Activated T-cell treated with anti-CD3 and anti-CD28 coated beads, Interleukin-2, amount 50 U/mL, for 24 hours (primary cell): ENCODE measurements around the gene LMCD1.

Experiments
- DNase-seq: peaks from one replicate; pipeline ENCODE4 v3.0.0-alpha.2; 2020
- H3K27ac Mint-ChIP-seq: 2 replicates; pipeline ENCODE4 v1.8.0; 2020; ENCODE audit warnings: mild to moderate bottlenecking, mixed read lengths
- H3K27me3 Mint-ChIP-seq: 2 replicates; pipeline ENCODE4 v1.8.0; 2020; ENCODE audit warnings: mixed read lengths
- H3K36me3 Mint-ChIP-seq: 2 replicates; pipeline ENCODE4 v1.8.0; 2020; ENCODE audit warnings: low read depth, mixed read lengths
- H3K4me1 Mint-ChIP-seq: 2 replicates; pipeline ENCODE4 v1.8.0; 2020; ENCODE audit warnings: low read depth, mixed read lengths
- H3K4me3 Mint-ChIP-seq: 2 replicates; pipeline ENCODE4 v1.8.0; 2020; ENCODE audit warnings: mild to moderate bottlenecking, moderate library complexity, mixed read lengths
- H3K9me3 Mint-ChIP-seq: 2 replicates; pipeline ENCODE4 v1.8.0; 2020; ENCODE audit warnings: mixed read lengths

LMCD1 gene

DNA sequence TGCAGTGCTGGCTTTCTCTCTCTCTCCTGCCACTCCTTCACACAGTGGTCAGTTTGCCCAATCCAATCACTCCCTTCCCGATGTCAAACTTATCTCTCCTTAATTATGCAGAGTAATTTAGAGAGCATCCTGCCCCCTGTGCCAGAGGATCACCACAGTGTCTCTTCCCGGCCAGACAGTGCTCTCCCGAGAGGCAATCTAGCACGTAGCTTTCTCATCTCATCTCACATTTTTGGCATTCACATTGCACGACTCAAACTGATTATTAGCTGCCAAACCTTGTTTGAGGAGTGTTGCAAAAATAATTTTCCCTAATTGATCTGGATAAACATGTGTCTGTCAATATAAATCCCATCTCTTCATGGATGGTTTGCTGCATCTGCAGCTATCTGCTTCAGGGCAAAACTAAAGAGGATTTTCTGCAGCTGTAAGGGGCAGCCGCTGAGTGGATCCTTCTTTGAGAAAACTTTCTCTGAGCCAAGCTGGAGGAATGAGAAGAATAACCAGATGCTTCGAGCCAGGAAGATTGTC, 105.1 kb downstream of the LMCD1 start:
- no peaks in the 10 kb centered on the region for H3K4me1 Mint-ChIP-seq
- no peak overlapping the region for H3K4me3 Mint-ChIP-seq
- no peak for DNase-seq
- no peaks in the 10 kb centered on the region for H3K9me3 Mint-ChIP-seq
- H3K27me3 Mint-ChIP-seq: peaks cover 6% of the 10 kb centered on the region
- no peak overlapping the region for H3K27ac Mint-ChIP-seq
- no peaks in the 10 kb centered on the region for H3K36me3 Mint-ChIP-seq

DNA sequence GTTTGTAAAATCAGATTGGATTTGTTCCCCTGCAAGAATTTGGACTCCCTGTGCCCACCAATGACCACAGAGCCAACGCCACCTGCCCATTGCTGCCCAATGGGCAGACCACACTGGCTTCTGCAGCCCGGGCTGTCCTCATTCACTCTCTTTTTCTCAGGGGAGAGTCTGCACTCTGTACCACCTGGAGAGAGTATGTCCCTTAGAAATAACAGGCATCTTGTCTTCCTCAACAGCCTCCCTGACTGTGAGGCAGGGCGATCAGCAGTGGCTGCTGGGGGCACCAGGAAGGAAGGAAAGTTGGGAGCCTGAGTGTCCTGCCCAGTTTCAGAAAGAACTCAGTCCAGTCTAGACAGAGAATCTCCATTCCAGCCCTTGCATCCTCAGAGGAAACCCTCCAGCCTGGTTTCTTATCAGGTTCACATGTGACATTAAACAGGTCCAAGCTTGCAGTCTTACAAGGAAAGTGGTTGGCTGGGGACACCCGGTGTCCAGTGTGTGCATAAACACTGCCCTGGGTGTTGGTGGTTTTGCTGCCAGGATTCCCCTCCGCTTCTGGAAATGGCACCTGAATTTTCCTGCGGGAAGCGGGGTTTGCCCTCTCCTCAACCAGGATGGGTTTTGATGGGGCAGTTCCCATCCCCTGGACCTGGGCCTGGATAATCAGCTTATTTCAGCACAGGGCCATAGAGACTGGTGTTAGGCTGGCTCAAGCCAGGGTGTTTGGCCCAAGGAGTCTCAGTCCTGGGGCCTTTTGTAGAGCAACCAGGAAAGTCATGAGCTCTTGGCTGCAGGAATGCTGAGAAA, 105.8 kb downstream of the LMCD1 start:
- no peaks in the 10 kb centered on the region for H3K36me3 Mint-ChIP-seq
- H3K9me3 Mint-ChIP-seq: no peaks in the 10 kb centered on the region
- no peak overlapping the region for H3K4me3 Mint-ChIP-seq
- no peak overlapping the region for H3K27ac Mint-ChIP-seq
- H3K4me1 Mint-ChIP-seq: no peaks in the 10 kb centered on the region
- DNase-seq: no peak
- H3K27me3 Mint-ChIP-seq: peaks cover 6% of the 10 kb centered on the region

DNA sequence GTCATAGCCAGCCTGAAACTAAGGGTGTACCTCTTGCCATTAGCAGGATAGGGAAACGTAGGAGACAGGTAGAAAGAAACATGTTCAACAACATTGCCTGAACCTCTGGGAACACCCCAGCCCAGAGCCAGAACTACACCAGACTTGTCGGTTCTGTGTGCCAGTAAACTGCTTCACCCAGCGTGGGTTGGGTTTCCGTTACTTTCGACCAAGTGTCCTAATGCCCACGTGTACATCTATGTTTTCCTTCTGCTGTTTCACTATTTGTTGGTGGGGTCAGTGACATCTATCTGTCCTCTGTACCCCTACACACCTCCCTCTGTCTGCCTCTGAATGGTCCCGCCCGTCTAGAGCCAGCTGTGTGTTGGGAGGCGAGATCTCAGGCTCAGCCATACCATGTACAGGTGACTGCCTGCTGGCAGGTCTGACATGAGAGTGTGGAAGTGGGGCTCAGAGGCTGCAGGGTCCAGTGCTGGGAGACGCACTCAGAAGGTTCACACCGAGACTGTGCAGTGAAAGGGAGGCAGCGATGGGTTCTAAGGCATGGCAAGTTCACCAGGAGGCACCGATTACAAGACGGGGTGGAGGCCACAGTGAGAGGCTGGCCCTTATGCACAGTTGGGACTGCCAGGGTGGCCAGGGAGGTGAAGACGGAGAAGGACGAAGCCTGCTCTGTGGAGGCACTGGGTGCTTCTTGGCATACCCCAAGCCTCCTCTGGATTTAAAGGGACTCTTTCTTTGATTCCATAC, 106.6 kb downstream of the LMCD1 start:
- H3K36me3 Mint-ChIP-seq: no peaks in the 10 kb centered on the region
- H3K4me1 Mint-ChIP-seq: no peaks in the 10 kb centered on the region
- H3K27me3 Mint-ChIP-seq: peaks cover 2% of the 10 kb centered on the region
- no peak overlapping the region for H3K4me3 Mint-ChIP-seq
- DNase-seq: no peak
- H3K27ac Mint-ChIP-seq: no peak overlapping the region
- H3K9me3 Mint-ChIP-seq: no peaks in the 10 kb centered on the region

DNA sequence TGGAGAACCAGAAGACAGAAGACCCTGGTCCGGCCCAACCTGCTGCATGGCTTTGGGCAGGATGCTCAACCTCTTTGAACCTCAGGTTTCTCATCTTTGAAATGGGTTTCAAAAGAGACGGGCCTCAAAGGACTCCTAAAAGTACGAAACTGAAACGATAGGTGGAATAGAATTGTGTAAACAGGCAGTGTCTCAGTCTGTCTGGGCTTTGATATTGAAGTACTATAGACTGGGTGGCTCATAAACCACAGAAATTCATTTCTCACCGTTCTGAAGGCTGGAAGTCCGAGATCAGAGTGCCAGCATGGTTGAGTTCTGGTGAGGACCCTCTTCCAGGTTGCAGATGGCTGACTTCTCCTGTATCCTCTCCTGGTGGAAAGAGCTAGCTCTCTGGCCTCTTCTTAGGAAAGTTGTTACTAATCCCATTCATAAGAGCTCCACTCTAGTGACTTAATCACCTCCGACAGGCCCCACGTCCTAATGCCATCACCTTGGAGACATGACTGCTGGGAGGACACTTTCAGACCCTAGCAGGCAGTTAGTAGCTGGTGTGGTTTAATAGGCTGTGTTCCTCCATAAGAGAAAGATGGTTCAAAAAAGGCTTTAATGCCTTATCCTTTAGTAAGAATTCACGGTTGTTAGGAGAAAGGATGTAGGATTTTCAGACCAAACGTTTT, 107.3 kb downstream of the LMCD1 start:
- DNase-seq: no peak
- H3K36me3 Mint-ChIP-seq: no peaks in the 10 kb centered on the region
- no peaks in the 10 kb centered on the region for H3K9me3 Mint-ChIP-seq
- no peak overlapping the region for H3K4me3 Mint-ChIP-seq
- no peaks in the 10 kb centered on the region for H3K4me1 Mint-ChIP-seq
- peaks cover 2% of the 10 kb centered on the region for H3K27me3 Mint-ChIP-seq
- no peak overlapping the region for H3K27ac Mint-ChIP-seq

DNA sequence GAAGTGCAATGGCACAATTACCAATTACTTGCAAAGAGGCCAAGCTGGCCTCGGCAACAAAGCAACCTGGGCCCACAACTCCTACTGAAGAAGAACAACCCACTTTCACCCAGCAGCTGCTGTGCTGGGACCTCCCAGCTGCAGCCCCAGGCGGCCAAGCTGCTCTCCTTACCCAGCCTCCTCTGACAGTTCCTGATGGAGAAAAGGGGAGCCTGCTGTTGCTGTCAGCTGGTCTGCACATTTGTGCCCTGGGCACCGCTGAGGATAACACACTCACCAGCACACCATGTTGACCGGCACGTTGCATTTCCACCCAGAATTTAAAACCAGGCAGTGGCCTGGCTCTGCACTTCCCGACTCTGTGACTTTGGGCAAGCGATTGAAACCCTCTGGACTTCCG, 109.3 kb downstream of the LMCD1 start:
- H3K36me3 Mint-ChIP-seq: no peaks in the 10 kb centered on the region
- no peaks in the 10 kb centered on the region for H3K4me1 Mint-ChIP-seq
- H3K9me3 Mint-ChIP-seq: no peaks in the 10 kb centered on the region

DNA sequence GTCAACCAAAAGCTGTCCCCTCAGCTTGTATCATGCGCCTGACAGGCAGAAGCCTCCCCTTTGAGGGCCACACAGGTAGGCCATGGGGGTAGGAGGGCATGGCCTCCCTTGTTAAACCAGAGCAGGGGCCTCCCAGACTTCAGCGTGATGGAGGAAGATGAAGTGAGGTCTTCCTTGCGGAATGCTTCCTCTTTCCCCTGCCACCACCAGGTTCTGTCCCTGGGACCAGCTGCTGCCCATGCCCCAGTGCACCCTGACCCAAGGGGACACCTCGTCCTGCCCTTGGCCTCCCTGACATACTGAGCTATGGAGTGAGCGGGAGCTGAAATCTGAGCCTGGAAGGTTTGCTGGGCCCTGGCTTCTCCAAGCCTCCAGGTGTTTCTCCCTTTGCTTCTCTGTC, 116.3 kb downstream of the LMCD1 start:
- peaks cover 5% of the 10 kb centered on the region for H3K9me3 Mint-ChIP-seq
- H3K27me3 Mint-ChIP-seq: peaks cover 4% of the 10 kb centered on the region
- no peak for DNase-seq
- no peak overlapping the region for H3K27ac Mint-ChIP-seq
- no peak overlapping the region for H3K4me3 Mint-ChIP-seq
- no peaks in the 10 kb centered on the region for H3K36me3 Mint-ChIP-seq
- no peaks in the 10 kb centered on the region for H3K4me1 Mint-ChIP-seq

More for the DNA sequence above, 109.3 kb downstream of the LMCD1 start:
- Mint-ChIP-seq H3K27ac (no peak overlapping the region), H3K4me3 (no peak overlapping the region), H3K27me3 (peaks cover 2% of the 10 kb centered on the region)
- DNase-seq: no peak

DNA sequence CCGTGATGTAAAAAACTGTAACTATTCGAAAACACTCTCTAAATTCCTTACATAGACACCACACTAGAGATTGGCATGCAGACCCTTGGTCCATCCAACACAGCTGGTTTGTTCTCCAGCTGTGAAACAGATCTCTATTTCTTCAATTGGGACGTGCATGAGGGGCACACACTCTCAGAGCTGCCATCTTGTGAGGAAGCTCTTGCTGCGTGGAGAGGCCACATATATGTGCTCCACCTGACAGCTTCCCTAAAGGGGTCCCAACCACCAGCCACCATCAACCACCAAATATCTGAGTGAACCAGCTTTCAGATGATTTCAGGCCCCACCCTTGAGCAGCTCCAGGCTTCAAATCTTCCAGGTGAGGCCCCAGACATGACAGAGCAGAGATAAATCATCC, 117.3 kb downstream of the LMCD1 start:
- H3K4me3 Mint-ChIP-seq: no peak overlapping the region
- peaks cover 5% of the 10 kb centered on the region for H3K9me3 Mint-ChIP-seq
- H3K27ac Mint-ChIP-seq: no peak overlapping the region
- H3K4me1 Mint-ChIP-seq: no peaks in the 10 kb centered on the region
- H3K27me3 Mint-ChIP-seq: peaks cover 12% of the 10 kb centered on the region
- H3K36me3 Mint-ChIP-seq: no peaks in the 10 kb centered on the region
- no peak for DNase-seq

DNA sequence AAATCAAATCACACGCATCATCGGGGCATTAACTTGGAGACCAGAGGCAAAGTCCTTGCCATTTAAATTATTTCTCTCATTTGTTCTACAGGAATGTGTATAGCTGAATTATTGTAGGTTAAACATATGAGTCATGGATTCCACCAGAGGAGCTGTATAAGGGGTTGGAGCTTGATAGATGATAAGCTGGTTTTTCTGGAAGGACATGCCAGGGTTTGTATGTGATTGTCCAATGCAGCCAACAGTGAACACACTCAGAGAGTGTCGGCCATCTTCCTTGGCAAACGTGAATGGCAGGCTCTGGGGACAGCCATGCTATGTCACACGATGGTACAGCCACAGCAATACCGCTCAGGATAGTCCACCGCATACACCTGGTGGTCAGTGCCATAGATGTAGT, 117.9 kb downstream of the LMCD1 start:
- DNase-seq: no peak
- Mint-ChIP-seq H3K27ac (no peak overlapping the region), H3K36me3 (no peaks in the 10 kb centered on the region), H3K27me3 (peaks cover 14% of the 10 kb centered on the region), H3K4me1 (no peaks in the 10 kb centered on the region), H3K4me3 (no peak overlapping the region), H3K9me3 (peaks cover 5% of the 10 kb centered on the region)

DNA sequence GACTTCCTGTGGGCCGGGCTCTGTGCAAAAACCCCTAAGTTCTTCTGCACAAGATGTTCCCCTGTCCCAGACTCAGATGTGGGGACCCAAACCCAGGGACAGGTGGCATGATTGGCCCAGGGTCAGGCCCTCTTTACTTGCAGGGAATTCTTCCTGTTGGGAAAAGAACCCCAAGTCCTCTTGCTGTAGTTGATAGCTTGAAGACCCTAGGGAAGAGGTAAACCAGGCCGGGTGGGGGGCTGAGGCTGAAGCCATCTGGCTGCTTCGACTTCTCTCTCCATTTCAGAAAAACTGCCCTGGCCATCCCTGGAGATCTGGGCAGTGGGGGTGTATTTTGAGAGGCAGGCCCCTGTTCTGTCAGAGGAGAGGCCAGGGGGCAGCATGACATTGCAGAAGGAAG, 119.5 kb downstream of the LMCD1 start:
- no peak for DNase-seq
- Mint-ChIP-seq H3K27me3 (peaks cover 17% of the 10 kb centered on the region), H3K27ac (no peak overlapping the region), H3K36me3 (no peaks in the 10 kb centered on the region), H3K4me1 (no peaks in the 10 kb centered on the region), H3K9me3 (peaks cover 5% of the 10 kb centered on the region), H3K4me3 (no peak overlapping the region)

DNA sequence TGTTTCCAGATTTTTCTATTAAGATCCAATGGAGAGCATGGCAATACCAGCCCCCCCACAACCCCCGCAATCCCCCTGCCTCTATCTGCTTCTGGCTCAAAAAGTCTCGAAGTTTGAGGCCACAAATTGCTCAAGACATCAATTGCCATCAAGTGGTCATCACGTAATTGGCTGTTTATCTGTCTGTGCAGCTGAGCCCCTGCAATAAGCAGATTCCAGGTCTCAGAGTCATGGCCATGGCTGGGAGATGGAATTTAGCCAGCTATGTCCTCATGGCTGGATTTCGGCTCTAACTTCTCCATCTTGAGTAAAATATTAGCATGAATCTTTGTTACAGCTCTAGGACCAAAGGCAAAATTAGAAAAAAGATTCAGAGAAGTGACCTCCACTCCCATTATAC, 120.2 kb downstream of the LMCD1 start:
- H3K27me3 Mint-ChIP-seq: peaks cover 17% of the 10 kb centered on the region
- no peaks in the 10 kb centered on the region for H3K36me3 Mint-ChIP-seq
- H3K4me3 Mint-ChIP-seq: no peak overlapping the region
- no peaks in the 10 kb centered on the region for H3K4me1 Mint-ChIP-seq
- H3K27ac Mint-ChIP-seq: no peak overlapping the region
- peaks cover 5% of the 10 kb centered on the region for H3K9me3 Mint-ChIP-seq
- DNase-seq: no peak

DNA sequence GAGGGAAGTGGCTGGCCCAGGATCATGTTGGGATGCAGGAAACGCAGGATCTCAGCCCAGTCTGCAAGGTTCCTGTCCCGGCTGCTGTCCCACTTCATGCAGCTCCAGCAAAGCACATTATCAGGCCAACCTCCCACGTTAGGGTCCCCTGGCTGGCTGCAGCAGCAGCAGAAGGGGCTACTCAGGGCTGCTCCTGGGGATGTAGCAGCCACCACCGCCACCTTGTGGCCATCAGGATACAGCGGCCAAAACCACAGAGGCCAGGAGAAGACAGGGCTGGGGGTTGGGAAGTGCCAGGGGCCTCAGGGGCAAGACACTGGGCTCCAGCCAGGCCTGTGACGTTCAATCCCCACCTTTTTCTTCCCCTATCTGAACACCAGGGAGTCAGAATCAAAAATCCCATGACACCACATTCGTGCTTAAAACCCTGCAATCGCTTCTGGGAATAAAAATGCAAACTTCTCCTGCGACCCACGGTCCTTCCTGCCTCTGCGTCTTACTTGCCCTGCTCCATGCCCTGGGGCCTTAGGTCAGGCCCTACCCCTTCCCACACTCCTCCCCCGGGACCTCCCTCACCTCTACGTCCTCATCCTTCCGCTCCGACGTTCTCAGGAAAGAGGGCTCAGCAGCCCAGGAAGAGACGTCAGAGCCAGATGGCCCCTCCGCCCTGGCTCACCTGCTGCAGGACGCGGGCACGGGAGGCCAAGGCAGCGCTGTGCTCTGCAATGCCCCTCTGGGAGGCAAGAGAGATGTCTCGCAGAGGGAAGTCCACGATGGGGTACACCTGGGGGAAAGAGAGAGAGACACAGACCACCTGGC, 121.5 kb downstream of the LMCD1 start:
- Mint-ChIP-seq H3K27me3 (peaks cover 17% of the 10 kb centered on the region), H3K4me3 (no peak overlapping the region), H3K27ac (no peak overlapping the region), H3K36me3 (no peaks in the 10 kb centered on the region), H3K4me1 (no peaks in the 10 kb centered on the region), H3K9me3 (peaks cover 5% of the 10 kb centered on the region)
- DNase-seq: peak; percentile 47

DNA sequence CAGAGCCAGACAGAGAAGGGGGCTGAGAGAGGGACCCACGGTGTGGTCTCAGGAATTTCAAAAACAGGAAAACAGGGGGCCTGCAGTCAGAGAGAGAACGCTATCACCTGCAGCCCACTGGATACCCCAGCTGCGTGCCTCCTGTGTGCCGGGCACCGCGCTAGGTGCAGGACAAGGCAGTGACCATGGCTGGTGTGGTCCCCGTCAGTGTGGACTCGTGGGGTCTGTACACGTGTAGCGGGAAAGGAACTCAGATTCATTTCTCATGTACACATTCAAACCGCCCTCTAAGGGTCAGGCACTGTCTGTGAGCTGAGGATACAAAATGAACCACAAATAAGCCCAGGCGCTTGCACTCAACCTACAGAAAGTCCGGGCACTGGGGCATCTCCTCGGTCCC, 122.1 kb downstream of the LMCD1 start:
- Mint-ChIP-seq H3K9me3 (peaks cover 5% of the 10 kb centered on the region), H3K36me3 (no peaks in the 10 kb centered on the region), H3K27ac (no peak overlapping the region), H3K27me3 (peaks cover 17% of the 10 kb centered on the region), H3K4me1 (no peaks in the 10 kb centered on the region), H3K4me3 (no peak overlapping the region)
- no peak for DNase-seq
